Astrocyte (in vitro differentiated cells and primary cell): ENCODE measurements around the gene CAMKMT.

Experiments
- CTCF ChIP-seq: IDR thresholded peaks from 2 replicates; pipeline ENCODE4 v1.5.1; 2011; ENCODE audit warnings: low read depth, mild to moderate bottlenecking, inconsistent platforms, low read length, moderate library complexity; ENCODE audit not compliant: insufficient read depth
- EZH2 ChIP-seq: IDR thresholded peaks from 2 replicates; pipeline ENCODE4 v1.6.1; 2012; ENCODE audit warnings: mild to moderate bottlenecking, low read length, inconsistent platforms; ENCODE audit not compliant: insufficient read depth

- no peak for TF ChIP-seq CTCF
- TF ChIP-seq EZH2 = no peak
Measured at GRCh38 chr2:44430342-44430741, 68.6 kb downstream of the CAMKMT start.
